WERI-Rb-1 (cell line): ENCODE results near the gene HOOK2.
A peak's percentile ranks its signal among the peaks of the same experiment; 100 is the strongest.

Source experiments
- DNase-seq: peaks from one replicate; pipeline ENCODE4 v3.0.0-alpha.2; 2020
- H3K27ac ChIP-seq: fragments of 250-450 bp; sonication (Bioruptor Pico); 2 replicates; pipeline ENCODE4 v1.5.1; 2020; ENCODE audit warnings: mild to moderate bottlenecking, moderate library complexity
- H3K27me3 ChIP-seq: fragments of 250-450 bp; sonication (Bioruptor Pico); 2 replicates; pipeline ENCODE4 v1.5.1; 2021; ENCODE audit warnings: mild to moderate bottlenecking, low read depth, moderate library complexity; ENCODE audit not compliant: insufficient read depth, severe bottlenecking
- H3K36me3 ChIP-seq: fragments of 250-450 bp; sonication (Bioruptor Pico); 2 replicates; pipeline ENCODE4 v1.5.1; 2020; ENCODE audit warnings: mild to moderate bottlenecking, moderate library complexity
- H3K4me3 ChIP-seq: 2 replicates; pipeline ENCODE4 v1.5.1; 2011; ENCODE audit warnings: low read depth, mild to moderate bottlenecking, control low read depth, low read length
- H3K9me3 ChIP-seq: fragments of 250-450 bp; sonication (Bioruptor Pico); 2 replicates; pipeline ENCODE4 v1.5.1; 2021; ENCODE audit warnings: mild to moderate bottlenecking, moderate library complexity; ENCODE audit not compliant: severe bottlenecking
- TF ChIP-seq, protein P1 (sequence below): IDR thresholded peaks from 2 replicates; pipeline ENCODE4 v1.5.1; 2011; ENCODE audit warnings: low read depth, mild to moderate bottlenecking, control low read depth, inconsistent platforms, low read length

Gene HOOK2

DNA sequence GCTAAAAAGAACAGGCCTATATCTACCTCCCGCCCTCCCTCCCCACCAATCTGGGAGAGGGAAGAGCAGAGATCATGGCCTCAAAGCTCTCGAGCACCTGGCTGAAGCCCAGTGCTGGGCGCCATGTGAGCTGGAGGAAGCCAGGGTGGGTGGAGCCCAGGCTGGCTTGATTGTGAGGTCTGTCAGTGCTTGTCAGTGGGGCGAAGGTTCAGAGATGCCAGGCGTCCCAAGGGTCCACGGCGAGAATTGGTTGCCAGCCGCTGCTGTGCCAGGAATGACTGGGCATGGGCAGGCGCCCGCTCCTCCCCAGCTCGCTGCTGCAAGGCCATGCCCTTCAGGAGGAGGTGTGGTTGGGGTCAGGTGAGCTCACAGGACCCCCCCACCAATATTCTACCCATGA is 12.3 kb downstream of the HOOK2 start:
- H3K4me3 ChIP-seq = no peak overlapping the region
- no peak for DNase-seq

DNA sequence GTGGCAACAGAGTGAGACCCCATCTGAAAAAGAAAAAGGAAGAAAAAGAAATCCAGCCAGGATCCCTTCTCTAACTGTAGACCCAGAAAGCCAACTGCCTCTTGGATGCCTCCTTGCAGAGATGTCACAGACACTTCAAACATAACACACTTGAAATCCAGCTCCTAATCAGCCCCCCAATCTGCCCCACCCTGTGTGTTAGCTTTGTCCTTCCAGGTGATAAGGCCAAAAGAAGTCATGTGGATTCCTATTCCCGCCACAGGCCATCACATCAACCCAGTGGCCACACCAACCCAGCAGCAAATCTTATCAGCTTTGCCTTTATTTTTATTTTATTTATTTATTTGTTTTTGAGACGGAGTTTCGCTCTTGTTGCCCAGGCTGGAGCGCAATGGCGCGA is 15.7 kb downstream of the HOOK2 start:
- Histone ChIP-seq H3K36me3 (peaks cover 20% of the 10 kb centered on the region), H3K4me3 (no peak overlapping the region), H3K9me3 (no peaks in the 10 kb centered on the region), H3K27me3 (no peaks in the 10 kb centered on the region), H3K27ac (no peak overlapping the region)
- no peak for DNase-seq
- TF ChIP-seq, protein P1, sequence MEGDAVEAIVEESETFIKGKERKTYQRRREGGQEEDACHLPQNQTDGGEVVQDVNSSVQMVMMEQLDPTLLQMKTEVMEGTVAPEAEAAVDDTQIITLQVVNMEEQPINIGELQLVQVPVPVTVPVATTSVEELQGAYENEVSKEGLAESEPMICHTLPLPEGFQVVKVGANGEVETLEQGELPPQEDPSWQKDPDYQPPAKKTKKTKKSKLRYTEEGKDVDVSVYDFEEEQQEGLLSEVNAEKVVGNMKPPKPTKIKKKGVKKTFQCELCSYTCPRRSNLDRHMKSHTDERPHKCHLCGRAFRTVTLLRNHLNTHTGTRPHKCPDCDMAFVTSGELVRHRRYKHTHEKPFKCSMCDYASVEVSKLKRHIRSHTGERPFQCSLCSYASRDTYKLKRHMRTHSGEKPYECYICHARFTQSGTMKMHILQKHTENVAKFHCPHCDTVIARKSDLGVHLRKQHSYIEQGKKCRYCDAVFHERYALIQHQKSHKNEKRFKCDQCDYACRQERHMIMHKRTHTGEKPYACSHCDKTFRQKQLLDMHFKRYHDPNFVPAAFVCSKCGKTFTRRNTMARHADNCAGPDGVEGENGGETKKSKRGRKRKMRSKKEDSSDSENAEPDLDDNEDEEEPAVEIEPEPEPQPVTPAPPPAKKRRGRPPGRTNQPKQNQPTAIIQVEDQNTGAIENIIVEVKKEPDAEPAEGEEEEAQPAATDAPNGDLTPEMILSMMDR = no peak

More for the DNA sequence above, 12.3 kb downstream of the HOOK2 start:
- Histone ChIP-seq H3K36me3 (peaks cover 41% of the 10 kb centered on the region), H3K27me3 (no peaks in the 10 kb centered on the region), H3K27ac (no peak overlapping the region), H3K9me3 (no peaks in the 10 kb centered on the region)
- TF ChIP-seq, protein P1 = no peak

- peak overlapping the region; percentile 52 for H3K27ac ChIP-seq
- peak overlapping the region; percentile 34 for H3K4me3 ChIP-seq
- TF ChIP-seq, protein P1 = peak; percentile 96
- no peaks in the 10 kb centered on the region for H3K27me3 ChIP-seq
- peaks cover 4% of the 10 kb centered on the region for H3K36me3 ChIP-seq
- peak; percentile 88 for DNase-seq
- no peaks in the 10 kb centered on the region for H3K9me3 ChIP-seq
Measured at GRCh38 chr19:12757544-12758274, 17.6 kb downstream of the HOOK2 start.

DNA sequence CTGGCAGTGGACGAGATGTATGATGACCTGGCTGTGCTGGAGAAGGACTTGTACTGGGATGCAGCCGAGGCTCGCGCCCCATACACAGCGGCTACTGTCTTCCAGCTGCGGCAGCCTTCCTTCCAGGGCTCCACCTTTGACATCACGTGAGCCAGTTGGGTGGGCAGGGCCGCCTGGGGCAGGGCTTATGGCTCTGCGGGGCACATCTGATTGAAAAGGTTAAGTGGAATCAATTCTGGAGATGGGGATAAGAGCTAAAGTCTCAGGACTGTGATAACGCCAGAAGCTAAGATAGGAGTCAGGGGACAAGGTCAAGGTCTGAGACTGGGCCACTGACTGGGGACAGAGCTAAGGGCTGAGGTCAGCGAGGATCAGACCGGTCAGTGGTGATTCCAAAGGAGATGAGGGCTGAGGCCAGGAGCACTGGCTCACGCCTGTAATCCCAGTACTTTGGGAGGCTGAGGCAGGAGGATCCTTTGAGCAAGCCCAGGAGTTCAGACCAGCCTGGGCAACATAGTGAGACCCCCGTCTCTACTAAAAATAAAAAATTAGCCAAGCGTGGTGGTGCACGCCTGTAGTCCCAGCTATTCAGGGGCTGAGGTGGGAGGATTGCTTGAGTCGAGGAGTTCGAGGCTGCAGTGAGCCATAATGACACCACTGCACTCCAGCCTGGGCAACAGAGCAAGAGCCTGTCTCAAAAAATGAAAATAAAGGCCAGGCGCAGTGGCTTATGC is 19.0 kb downstream of the HOOK2 start:
- no peak for DNase-seq
- Histone ChIP-seq H3K9me3 (no peaks in the 10 kb centered on the region), H3K27ac (no peak overlapping the region), H3K4me3 (no peak overlapping the region), H3K36me3 (no peaks in the 10 kb centered on the region), H3K27me3 (no peaks in the 10 kb centered on the region)
- TF ChIP-seq, protein P1 = no peak

DNA sequence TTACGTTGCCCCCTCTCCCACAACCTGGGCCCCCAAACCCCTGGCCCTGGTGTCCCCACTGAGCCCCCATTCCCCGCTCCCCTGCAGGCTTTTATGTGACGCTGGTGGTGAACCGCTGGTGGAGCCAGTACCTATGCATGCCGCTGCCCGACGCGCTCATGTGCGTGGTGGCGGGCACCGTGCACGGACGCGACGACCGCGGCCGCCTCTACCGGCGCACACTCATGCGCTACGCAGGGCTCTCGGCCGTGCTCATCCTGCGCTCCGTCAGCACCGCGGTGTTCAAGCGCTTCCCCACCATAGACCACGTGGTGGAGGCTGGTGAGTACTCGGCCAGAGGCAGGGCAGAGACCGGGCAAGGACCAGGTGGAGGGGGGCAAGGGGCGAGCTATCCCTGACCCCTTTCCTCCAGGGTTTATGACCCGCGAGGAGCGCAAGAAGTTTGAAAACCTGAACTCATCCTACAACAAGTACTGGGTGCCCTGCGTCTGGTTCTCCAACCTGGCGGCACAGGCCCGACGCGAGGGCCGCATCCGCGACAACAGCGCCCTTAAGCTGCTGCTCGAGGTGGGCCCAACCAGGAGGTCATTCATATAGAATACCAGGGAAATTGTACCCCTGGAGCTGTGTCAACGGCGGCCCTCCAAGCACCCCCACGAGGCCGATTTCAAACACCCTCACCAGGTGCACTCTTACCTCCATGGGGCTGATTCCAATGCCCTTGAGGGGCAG is 20.7 kb downstream of the HOOK2 start:
- no peak for DNase-seq
- H3K36me3 ChIP-seq = no peaks in the 10 kb centered on the region
- no peaks in the 10 kb centered on the region for H3K9me3 ChIP-seq
- no peaks in the 10 kb centered on the region for H3K27me3 ChIP-seq
- no peak overlapping the region for H3K27ac ChIP-seq
- H3K4me3 ChIP-seq = no peak overlapping the region
- TF ChIP-seq, protein P1 = no peak
